Left cardiac atrium (tissue), 4 donors: ENCODE measurements around the gene VWA5A. TPM values are rescaled to one million over a fixed set of nuclear protein-coding genes. Genes with fewer than 3 reads are reported as not detected.
A peak's percentile ranks its signal among the peaks of the same experiment; 100 is the strongest.

ENCODE experiments used
- ATAC-seq, 2 donors: fragments of 200-7000 bp; cut with Tn5 transposase; one replicate each; pipeline ENCODE4 v1.9.1; 2020; ENCODE audit warnings: mild to moderate bottlenecking in 2 of 2, moderate library complexity in 2 of 2
- DNase-seq: peaks from one replicate; pipeline ENCODE4 v3.0.0-alpha.2; 2020
- intact Hi-C, 2 donors: fragments of 100-400 bp; cut with DNase I; formaldehyde crosslinking; loops; one replicate each; pipeline versions ENCODE4 v1.14.1 to v1.15.1; 2022 to 2023
- long read RNA-seq: library from polyadenylated mRNA; unstranded; transcript quantifications from one replicate; pipeline ENCODE4 v2.0.0, GENCODE V29; 2021
- total RNA-seq, 2 donors: library from RNA; stranded (reverse); fragmentation: NEBNext Ultra II Directional; extraction: Animal tissue kit (Norgen Biotek cat#: 25700); gene quantifications; one replicate each; pipeline ENCODE4 v1.2.1, GENCODE V29; 2021
- donor health status: DM: no; HTN: yes; CAD: no.
- donor health status: DM: no; HTN: yes; CAD: no; lungs with severe emphysema.
- donor health status: DM: yes; HTN: yes; CAD: no.
- donor health status: Dilated cardiomyopathy.

The VWA5A gene, protein sequence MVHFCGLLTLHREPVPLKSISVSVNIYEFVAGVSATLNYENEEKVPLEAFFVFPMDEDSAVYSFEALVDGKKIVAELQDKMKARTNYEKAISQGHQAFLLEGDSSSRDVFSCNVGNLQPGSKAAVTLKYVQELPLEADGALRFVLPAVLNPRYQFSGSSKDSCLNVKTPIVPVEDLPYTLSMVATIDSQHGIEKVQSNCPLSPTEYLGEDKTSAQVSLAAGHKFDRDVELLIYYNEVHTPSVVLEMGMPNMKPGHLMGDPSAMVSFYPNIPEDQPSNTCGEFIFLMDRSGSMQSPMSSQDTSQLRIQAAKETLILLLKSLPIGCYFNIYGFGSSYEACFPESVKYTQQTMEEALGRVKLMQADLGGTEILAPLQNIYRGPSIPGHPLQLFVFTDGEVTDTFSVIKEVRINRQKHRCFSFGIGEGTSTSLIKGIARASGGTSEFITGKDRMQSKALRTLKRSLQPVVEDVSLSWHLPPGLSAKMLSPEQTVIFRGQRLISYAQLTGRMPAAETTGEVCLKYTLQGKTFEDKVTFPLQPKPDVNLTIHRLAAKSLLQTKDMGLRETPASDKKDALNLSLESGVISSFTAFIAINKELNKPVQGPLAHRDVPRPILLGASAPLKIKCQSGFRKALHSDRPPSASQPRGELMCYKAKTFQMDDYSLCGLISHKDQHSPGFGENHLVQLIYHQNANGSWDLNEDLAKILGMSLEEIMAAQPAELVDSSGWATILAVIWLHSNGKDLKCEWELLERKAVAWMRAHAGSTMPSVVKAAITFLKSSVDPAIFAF
- 1 to 10 TPM; 5.4 to 7.6 TPM for total RNA-seq
- long read RNA-seq, full-length matches to known transcripts, result 9 of 27 reads
- long read RNA-seq, partial matches to known transcripts, result 17 of 27 reads
- long read RNA-seq, other reads (novel, unspliced or antisense), result 1 of 27 reads

DNA sequence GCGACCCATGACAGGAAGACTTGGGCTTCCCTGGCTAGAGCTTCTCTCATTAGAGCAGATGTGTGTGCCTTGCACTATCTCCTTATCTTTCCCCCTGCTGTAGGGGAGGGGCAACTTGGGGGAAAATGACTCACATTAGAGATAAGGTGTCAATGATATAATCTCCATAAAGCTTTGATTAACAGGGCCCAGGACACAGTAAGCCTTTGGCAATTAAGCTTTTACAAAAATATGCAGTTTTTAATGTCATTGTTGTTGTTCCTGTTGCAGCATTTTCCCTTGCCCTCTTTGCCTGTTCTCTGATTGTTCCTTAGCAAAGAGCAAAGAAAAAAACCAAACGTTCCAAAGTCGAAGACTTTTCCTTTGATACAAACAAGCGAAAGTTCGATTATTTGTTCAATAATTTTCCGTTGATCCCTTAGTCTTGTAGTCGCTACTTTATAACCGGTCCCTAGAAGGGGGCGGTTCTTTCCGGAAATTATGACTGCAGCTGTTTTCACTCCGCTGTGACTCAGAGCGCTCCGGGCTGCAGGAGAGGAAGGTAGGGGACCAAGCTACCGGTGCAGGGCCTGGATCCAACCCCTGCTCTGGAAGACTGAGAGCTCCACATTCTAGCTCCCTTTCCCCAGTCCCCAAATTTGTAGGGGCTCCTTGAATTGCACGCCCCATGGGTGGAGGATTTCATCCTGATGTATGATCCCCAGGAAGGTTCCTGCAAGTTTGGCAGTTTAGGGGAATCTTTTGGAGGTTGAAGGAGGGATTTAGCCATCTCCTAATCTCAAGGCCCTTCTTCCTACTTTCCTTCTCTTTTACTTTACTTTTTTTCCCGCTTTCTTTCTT is at the start of gene VWA5A:
VWA5A (plus strand) TSS at position 509 of the 840 bp plus-strand sequence. CDS start 2,062 bp downstream, outside the sequence.
- intact Hi-C loops, result no loop called here
- ATAC-seq, result peak; percentile 97 to 99
- DNase-seq, result peak; percentile 80

DNA sequence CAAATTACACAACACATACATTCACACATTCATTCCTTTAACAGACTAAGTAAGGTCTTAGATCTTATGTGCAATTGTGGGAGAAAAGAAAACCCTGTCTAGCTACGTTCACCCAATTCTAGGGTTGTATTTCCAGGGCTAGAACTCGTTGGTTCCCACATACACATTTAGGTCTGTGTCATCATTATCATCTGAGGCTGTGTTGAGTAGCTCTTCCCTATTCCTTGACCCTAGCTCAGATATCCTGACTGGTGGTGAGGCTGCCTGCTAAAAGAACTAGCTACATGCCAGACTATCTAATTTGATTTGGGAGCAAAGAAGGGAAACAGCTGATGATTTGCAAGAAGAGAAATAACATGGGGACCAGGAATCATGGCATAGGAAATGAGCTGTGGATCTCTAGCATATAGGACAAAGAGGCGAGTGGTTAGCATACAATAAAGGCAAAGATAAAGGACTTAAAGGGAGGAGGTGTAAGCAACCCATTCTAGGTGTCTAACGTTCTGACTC is 46.6 kb upstream of the VWA5A start:
- DNase-seq, result no peak
- intact Hi-C loops, result no loop called here
- no peak for ATAC-seq

DNA sequence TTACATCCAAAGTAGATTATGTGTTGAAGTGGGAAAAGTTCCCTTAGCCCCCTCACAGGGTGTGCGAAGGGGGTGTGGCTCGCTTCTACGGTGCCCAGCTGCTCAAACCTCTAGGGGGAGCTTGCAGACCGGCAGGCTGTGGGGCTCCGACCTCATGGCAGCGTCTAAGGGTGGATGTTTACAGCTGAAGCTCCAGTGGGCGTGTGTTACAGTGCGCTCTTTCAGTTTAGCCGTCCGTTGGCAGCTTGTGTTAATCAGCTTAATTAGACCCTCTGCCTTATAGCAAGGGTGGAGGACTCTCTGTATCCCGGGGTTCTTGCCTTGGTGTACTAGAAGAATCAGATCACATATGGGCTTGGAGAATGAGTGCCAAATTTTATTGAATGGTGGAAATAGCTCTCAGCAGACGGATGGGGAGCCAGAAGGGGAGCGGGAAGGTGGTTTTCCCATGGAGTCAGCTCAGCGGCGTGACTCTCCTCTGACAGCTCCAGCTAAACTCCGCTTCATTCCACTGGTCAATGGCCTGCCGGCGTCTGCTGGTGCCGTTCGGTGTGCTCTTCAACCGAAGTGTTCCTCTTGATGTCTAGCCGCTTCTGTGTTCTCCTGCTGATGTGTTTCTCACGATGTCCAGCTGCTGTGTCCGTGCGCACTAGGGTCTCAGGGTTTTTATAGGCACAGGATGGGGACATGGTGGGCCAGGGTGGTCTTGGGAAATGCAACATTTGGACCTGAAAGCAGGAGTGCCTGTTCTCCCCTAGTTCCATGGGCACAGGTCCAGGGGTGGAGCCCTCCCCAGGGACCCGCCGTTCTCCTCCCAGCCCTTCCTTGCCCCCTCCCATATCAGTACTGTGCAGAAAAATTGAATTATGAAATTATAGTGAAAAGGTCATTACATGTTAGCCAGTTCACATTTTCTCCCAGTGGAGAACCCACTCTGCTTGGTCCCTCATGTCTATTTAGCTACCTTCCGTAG is 45.5 kb upstream of the VWA5A start:
- intact Hi-C loops, result loop anchor here in 1 of 2 donors (5.0 kb wide), 1 partner anchor 128 kb away; no protein-coding TSS in a partner anchor
- ATAC-seq, result peak in 1 of 2 donors; percentile 91
- DNase-seq, result peak; percentile 48

DNA sequence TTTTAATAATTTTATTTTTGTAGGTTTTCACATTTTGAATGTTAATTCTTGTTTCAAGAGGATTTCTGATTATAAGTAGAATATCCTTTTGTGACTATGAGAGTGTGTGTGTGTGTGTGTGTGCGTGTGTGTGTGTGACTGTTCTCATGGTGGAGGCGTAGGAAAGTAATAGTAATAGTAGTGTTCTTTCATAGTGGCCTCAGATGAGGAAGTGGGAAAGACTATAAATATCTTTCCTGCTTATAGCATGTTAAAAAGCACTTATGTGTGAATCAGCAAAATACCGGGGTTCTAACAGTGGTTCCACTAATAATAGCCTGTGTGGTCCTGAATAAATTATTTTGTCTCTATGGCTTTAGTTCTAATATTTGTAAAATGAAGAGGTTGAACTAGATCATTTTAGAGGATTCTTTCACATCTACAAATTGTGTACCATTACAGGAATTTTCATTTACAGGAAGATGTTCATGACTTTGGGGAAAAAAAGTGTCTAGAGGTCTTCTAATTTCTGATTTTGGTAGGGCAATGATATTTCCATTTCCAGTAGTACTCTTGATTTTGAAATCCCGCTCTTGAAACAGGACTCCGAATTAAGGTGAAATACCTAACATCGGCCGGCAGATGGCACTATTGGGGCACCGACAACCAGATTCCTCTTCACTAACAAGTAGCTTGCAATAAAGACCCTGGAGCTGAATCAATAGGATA is 44.2 kb upstream of the VWA5A start:
- peak; percentile 44 to 50 for ATAC-seq
- intact Hi-C loops, result loop anchor here in 1 of 2 donors (5.0 kb wide), 1 partner anchor 126 kb away; no protein-coding TSS in a partner anchor
- DNase-seq, result peak; percentile 52

DNA sequence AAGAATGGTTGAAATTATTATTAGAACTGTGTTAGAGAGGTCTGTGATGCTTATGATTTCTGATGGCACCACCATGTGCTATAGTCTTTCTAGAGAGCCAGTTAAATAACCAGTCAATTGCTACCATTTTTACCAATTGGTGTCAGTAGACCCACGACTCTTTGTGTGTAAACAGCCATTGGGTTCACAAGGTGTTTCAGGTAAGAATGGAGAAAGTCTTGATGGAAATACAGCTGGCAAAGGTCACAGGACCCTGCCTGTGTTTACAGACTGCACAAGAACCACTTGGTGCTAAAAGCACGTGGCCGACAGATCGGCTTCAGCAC is 43.7 kb upstream of the VWA5A start:
- DNase-seq (no peak), ATAC-seq (no peak)
- intact Hi-C loops, result loop anchor here in 1 of 2 donors (5.0 kb wide), 1 partner anchor 126 kb away; no protein-coding TSS in a partner anchor

DNA sequence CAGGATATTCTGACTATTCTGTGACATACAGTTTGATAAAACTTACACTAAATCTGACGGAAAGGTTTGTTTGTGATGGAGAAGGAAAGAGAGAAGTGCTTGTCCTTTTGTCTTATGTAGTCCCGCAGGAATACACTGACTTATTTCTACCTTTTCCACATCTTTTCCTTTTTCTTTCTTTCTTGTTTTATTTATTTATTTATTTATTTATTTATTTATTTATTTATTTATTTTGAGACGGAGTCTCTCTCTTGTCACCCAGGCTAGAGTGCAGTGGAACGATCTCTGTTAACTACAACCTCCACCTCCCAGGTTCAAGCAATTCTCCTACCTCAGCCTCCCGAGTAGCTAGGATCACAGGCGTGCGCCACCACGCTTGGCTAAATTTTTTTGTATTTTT is 43.1 kb upstream of the VWA5A start:
- ATAC-seq (no peak), DNase-seq (no peak)
- intact Hi-C loops, result loop anchor here in 1 of 2 donors (5.0 kb wide), 1 partner anchor 125 kb away; no protein-coding TSS in a partner anchor

DNA sequence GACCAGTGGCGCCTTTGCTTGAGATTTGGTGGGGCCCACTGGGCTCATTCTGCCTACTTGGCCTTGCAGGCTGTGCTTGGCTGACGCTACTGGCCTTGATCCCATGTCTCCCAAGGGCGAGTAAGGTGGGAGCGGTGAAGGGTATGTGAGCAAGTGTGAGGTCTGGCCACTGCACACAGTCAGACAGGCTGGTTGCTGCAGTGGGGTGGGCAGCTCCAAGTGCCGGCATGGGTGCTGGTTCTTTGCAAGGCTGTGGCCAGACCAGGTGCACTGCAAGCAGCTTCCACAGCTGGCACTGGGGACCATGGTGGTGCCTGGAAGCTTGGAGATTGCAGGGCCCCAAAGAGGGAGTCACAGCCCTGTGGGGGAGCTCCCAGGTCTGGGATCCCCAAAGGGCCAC is 40.7 kb upstream of the VWA5A start:
- intact Hi-C loops, result loop anchor here in 1 of 2 donors (5.0 kb wide), 1 partner anchor 123 kb away; no protein-coding TSS in a partner anchor

DNA sequence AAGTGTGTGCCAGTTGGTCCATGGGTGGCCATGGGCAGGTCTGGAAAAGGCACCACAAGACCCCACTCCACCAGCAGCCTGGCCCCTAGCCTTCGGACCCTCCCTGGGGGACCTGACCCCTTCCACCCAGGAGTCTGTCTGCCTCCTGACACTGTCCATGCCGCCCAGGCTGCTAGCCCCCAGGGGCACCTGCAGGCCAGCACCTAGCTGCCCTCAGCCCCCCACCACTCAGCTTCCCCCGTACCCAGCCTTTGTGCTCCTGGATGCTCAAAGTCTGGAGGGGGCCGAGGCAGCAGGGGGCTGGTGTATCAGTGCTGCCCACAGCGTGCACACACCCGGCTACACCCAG is 39.8 kb upstream of the VWA5A start:
- intact Hi-C loops, result no loop called here
- ATAC-seq (peak in 1 of 2 donors; percentile 6), DNase-seq (no peak)

More for the DNA sequence above, 40.7 kb upstream of the VWA5A start:
- DNase-seq (no peak), ATAC-seq (no peak)

DNA sequence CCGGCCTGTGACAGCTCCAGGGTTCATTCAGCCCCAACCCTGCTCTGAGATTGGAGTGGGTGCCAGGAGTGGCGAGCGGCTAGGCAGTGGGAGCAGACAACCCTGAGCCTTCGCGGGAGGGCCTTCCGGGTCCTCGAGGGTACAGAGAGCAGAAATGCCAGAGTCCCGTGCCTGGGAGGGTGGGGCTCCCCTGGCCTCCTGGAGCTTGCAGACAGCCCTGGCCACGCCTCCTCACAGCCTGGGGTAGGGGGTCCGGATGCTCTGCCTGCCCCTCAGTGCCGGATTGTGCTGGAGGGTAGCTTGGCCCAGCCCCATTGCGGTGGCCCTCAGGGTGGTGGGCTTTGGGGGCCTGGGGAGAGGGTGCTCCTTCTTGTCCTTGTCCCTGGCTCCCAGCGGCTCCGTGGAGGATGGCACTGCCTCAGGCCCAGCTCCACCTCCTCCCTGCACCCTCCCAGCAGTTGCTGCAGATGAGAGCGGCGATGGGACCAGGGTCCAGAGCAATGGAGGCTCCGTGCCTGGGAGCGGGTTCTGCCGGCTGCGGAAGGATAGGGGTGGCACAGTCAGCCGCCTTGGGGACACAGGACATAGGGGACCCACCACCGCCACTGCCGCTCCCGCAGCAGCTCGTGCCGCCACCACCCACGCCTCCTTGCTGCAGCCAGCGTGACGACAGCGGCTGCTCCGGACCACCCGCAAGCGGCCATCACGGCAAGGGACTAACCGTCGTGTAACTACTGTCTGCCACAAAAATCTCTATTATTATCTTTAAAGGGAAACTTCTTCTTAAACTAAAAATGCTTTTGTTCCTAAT is 39.2 kb upstream of the VWA5A start:
- DNase-seq, result peak; percentile 36
- ATAC-seq, result peak; percentile 35 to 72
- intact Hi-C loops, result no loop called here

DNA sequence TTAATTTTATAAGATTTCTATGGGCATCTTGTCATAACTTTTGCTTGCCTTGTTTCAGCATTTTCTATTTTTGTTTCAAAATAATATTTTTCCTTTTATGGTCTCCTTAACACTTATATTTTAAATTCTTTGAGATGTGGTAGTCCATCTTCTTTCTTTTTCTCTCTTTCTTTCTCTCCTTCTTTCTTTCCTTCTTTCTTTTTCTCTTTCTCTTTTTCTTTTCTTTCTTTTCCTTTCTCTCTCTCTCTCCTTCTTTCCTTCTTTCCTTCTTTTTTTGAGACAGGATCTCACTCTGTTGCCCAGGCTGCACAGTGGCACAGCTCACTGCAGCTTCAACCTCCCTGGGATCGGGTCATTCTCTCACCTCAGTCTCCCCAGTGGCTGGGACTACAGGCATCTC is 38.0 kb upstream of the VWA5A start:
- ATAC-seq (no peak), DNase-seq (no peak)
- intact Hi-C loops, result no loop called here

DNA sequence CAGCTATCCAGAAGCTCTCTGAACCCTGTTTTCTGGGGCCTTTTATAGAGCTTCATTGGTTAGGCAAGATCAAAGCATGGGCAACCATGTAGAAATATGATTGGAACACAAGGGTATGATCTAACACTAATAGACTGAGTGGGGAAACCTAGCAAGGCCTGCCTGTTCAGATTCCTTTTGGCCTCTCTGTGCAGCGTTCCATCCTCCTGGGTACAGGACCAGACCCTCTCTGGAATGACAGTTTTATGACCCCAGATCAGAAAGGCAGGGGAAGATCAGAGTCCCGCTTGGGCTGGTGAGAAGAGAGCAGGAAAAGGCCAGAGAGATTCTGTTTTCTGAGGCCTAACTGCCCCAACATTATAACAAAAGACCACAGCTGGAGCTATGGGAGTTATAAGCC is 36.7 kb upstream of the VWA5A start:
- intact Hi-C loops, result no loop called here
- DNase-seq (no peak), ATAC-seq (no peak)

DNA sequence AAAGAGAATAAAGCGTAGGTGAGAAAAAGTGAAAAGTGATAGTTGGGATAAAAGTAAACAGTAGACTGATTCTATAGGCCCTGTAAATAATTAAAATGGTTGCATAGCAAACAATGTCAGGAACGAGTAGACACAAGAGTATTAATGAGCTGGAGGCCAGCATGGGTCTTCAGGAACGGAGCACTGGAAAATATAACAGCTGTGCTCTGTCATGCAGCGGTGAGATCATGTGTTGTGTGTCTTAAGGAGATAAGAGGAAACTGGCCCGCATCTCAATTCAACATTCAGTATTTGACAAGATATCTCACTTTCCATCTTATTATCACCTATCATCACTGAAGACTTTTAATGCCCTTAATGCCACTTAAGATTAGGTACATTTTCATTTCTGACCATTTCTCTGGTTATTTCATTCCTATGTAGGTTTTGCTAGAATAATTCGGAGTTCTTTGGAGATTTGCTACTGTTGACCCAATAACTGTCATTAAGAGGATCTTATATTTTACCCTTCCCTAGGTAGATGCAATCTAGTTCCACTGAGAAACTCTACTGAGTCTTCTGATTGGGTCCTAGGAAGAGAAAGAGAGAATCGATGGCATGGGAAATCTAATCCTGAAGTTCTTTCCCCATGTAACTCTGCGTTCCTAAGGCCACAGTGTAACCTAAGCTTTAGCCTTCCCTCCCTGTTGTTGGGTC is 35.5 kb upstream of the VWA5A start:
- DNase-seq (no peak), ATAC-seq (no peak)
- intact Hi-C loops, result no loop called here

DNA sequence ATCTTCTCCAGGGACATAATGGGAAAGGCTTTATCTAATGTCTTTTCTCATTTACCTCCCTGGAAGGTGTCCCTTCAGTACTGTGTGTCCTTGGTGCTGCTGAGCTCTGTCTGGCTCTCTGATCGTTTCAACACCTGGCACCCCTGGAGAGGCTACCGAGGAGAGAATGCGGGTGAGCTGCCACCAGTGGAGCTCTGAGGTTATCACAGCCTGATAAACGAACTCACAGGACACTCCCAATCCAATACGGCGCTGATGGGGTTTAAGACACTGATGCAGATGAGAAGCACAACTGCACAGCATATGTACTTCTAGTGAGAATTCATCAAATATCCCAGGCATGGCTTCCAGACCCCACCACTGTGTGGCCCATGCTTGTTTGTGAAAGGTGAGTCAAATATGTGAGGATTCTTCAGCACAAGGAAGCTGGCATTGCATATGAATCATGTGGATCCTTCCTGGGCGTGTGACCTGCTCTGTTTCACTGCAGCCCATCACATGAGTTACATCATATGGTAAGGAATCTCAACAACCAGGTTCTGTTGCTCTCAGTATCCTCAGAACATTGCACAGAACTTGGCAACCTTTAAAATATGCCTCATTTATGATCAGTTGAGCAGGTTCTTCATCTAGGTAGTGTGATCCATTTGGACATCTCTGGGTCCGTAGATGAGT is 34.8 kb upstream of the VWA5A start:
- no peak for ATAC-seq
- intact Hi-C loops, result no loop called here
- DNase-seq, result no peak

DNA sequence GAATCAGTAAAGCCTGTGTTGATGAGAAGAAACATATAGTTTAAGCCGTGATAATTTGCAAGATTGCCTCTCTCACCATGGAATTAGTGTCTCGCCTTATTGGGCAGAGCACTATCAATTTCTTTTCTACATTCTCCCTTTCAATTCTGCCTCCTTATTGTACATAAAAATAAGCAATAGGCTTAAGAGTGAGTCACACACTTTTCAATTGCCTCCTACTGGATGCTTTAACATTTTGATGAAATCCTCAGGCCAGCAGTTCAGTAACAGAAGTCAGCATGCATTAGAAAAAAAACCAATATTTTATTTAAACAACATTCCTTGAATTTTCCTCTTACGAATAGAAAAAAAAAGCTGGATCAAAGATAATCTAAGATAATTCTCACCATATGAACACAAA is 33.8 kb upstream of the VWA5A start:
- intact Hi-C loops, result no loop called here

DNA sequence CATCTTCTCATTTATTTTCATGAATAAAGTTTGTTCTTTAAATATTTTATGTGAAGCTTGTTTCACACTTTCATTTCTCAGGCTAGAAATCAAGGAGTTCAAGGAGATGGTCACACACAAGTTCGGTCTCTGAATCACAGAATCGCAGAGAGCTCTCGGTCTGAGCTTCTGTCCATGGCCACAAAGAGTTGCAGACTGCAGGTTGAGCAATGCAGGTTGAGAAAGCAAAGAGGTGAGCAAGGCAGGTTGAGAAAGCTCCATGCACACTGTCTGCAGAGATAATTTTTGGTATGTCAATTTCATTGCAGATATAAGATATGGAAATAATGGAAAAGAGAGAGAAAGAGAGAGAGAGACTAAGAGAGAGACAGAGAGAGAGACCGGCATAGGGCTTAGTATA is 32.9 kb upstream of the VWA5A start:
- intact Hi-C loops, result no loop called here
- DNase-seq (no peak), ATAC-seq (no peak)

More for the DNA sequence above, 33.8 kb upstream of the VWA5A start:
- ATAC-seq (no peak), DNase-seq (no peak)
